NCI-H2107 treated with DMSO at 0.1 percent for 48 hours (cell line): ENCODE results near the gene CCDC102A.

Source experiments
- DNase-seq: peaks from one replicate; lab custom pipeline; 2025; ENCODE audit not compliant: unreplicated experiment; lab: John Stamatoyannopoulos, UW

The CCDC102A gene

DNA sequence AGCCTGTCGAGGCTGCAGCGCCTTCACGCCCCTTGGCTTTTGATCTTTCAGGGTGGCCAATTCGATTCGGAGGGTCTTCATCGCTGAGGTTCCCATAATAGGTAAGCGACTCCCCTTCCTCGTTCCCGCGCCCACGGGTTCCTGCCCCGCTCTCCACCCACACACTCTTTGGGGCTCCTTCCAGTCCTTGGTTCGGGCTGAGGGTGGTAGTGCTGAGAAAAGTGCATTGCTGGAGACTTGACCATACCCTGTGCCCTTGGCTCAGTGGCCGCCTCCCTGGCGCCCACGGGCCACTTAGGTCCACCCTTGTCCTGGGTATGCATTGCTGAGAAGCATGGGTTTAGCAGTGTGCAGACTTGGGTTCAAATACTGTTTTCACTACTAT lies 73.4 kb downstream of the CCDC102A start:
- no peak for DNase-seq

DNA sequence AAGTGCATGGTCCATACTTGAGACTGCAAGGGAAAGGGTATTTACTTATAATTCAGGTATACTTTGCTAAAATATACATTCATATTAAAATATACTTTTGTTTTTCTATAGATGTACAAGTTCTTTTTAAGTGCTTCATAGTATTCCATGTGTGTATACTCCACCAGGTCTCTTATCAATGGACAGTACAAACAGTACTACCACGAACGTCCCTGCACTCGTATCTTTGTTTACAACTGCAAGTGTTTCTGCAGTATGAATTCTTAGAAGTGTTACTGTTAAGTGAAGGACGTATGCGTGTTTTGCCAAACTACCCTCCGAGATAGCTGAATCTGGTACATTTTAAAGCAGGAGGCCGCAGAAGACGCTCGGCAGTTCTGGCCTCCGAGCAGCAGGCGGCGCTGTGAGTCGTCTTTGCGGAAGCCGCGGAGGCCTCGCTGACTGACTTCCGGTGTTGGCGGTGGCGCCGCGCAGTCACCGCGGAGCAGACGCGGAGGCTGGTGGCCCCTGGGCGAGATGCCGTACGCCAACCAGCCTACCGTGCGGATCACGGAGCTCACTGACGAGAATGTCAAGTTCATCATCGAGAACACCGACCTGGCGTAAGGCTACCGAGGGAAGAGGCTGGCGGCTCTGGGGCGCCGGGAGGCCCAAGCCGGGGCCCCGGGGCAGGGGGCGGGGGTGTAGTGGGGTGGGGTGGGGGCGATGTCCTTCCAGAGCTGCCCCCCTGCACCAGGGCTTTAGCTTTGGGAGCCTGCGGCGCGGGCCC lies 74.0 kb downstream of the CCDC102A start, which contains the start of gene POLR2C:
Gene POLR2C, plus strand, starts transcription at position 471 of the 769 bp plus-strand sequence. Its CDS starts 46 bp downstream, at position 517.
- DNase-seq, result peak; percentile 28
